T47D (cell line): ENCODE measurements around the gene ZDHHC7.

Source experiments
- DNase-seq, 2 experiments: peaks; one replicate each; pipeline versions ENCODE4 v3.0.0 to v3.0.0-alpha.2; 2011 to 2012; ENCODE audit warnings: low read depth in 1 of 2, low spot score in 1 of 2
- JUND ChIP-seq: IDR thresholded peaks from 2 replicates; pipeline ENCODE4 v1.6.1; 2012; ENCODE audit warnings: low read depth
- in situ Hi-C: cut with HindIII; loops from 2 replicates; pipeline ENCODE4 v1.10.0; 2016; ENCODE audit warnings: low sequenced_read_pairs, low pct_unique_long_range_greater_than_20kb

The ZDHHC7 gene

GRCh38 chr16:84927621-84928591, 83.4 kb downstream of the ZDHHC7 start:
- TF ChIP-seq JUND, result no peak
- in situ Hi-C loops, result no loop called here
- DNase-seq, result no peak

GRCh38 chr16:84926462-84926861, 84.9 kb downstream of the ZDHHC7 start:
- in situ Hi-C loops, result no loop called here
- no peak for TF ChIP-seq JUND
- DNase-seq, result no peak

GRCh38 chr16:84925773-84926372, 85.5 kb downstream of the ZDHHC7 start:
- TF ChIP-seq JUND, result no peak
- in situ Hi-C loops, result no loop called here
- no peak for DNase-seq

- in situ Hi-C loops, result no loop called here
- TF ChIP-seq JUND, result no peak
- peak; percentile 55 to 64 for DNase-seq
Measured at GRCh38 chr16:84925092-84925772, 86.1 kb downstream of the ZDHHC7 start.

GRCh38 chr16:84924331-84925091, 86.8 kb downstream of the ZDHHC7 start:
- no peak for TF ChIP-seq JUND
- peak in 1 of 2 experiments; percentile 31 for DNase-seq
- in situ Hi-C loops, result no loop called here
